Measurements from ENCODE around the gene TAAR8.
"Not testable (repeated sequence)": the region's sequence is repeated elsewhere in the genome, so short reads cannot be mapped to it uniquely, and the experiment has no call there.

Gene TAAR8

GRCh38 chr6:132548746-132549463 is 3.6 kb upstream of the TAAR8 start:
- no peak for DNase-seq

DNA sequence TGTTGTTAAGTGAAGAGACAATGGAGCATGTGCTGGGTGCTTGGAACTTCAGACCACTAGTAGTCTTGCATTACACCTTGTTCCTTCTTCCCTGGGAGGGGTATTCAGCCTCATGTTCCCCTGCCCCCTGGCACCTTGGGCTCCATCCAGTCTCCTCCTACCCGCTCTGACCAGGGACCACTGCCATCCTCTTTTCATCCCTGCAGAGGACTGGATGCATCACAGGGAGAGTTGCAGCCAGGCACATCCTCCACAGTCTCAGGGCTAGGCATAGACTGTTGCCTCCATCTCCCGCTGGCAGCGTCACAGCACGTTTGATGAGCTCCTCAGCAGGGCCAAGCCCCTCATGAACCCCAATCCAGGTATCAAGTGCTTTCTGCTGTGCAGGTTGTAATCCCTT is 1.3 kb upstream of the TAAR8 start:
- no peak for DNase-seq

DNA sequence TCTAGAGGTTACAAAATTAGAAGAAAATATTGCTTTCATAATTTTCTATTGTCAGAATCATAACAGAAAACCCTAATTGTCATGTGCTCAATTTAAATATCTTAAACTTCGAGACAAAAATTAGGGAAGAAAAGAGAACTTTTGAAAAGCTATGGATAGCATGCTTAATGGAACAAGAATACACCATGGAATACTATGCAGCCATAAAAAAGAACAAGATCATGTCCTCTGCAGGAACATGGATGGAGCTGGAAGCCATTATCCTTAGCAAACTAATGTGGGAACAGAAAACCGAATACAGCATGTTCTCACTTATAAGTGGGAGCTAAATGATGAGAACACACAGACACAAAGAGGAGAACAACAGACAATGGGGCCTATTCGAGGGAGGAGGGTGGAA is 7.6 kb downstream of the TAAR8 start:
- not testable (repeated sequence) for DNase-seq

DNA sequence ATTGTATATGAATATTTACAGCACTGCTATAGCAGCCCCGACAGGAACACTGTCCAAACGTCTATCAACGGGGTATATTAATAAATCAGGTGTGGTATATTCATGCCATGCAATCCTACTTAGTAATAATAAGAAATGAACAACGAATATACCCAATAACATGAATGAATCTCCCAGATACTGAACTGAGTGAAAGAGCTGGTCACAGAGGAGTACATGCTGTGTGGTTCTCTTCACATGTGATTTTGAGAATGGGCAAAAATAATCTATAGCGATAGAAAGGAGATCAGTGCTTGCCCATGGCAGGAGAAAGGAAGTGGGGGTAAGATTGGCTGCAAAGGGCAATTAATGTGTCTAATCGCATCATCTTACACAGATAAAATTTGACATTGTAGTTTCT is 13.9 kb downstream of the TAAR8 start:
- DNase-seq, result no peak

DNA sequence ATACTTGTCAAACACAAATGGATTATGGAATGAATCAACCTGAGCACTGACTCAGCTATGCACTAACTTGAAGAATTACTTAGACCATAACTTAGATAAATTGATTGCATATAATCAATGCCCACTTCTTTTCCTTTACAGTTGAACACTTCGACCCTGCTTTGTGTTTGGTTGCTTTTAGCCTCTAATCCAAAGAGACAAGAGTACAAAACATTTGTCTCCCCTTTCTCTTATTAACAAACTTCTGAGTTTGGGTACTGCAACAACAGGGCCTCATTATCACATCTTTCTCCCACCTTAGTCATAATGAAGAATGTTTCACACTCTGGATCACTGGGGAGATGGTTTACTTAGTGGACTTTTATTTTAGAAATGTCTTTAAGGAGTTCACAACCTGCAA is 15.1 kb downstream of the TAAR8 start:
- no peak for DNase-seq

GRCh38 chr6:132568611-132569010 is 16.1 kb downstream of the TAAR8 start:
- no peak for DNase-seq

DNA sequence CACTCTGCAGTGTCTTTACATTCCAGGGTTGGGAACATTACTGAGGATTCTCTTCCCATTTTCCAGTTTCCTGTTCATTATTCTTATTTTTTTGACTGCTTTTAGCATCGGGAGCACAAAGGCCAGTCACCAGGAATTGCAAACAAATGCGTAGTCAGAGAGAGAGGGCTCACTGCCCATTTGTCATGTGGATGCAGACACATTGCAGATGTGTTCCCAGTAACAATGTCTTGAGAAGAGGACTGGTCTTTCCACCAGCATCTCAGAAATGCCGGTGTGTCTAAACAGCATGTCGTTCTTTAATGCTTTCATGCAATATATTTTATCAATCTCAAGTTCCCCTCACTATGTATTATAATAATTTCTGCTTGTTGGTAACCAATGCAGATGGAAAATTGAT is 16.7 kb downstream of the TAAR8 start:
- no peak for DNase-seq

- no peak for DNase-seq
These were observed 17.8 kb downstream of the TAAR8 start, which contains the start of gene TAAR6 for GRCh38 chr6:132570221-132570777. Gene TAAR6, plus strand, starts transcription at chr6:132570322. Its CDS starts 0 bp downstream, at chr6:132570322.

GRCh38 chr6:132571774-132572173 is 19.3 kb downstream of the TAAR8 start:
- no peak for DNase-seq

DNA sequence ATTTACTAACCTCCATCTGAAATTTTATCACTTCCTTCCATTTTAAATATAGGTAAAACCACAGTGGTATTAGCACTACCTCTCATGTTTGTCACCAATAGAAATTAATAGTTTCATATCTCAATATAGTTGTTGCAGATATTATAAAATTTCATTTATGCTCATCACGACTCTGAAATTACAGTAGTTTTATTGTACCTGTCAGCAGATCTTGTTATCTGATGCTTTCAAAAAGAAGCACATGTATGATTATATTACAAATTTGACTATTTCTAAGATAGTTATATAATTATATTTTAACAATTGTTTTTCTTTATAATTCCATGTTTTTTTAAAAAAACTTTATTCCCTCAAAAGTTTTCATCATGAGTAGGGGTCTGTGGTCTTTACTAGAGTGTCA is 32.2 kb downstream of the TAAR8 start:
- DNase-seq, result no peak

- DNase-seq, result peak; percentile 65 to 71
These were observed 35.0 kb downstream of the TAAR8 start for GRCh38 chr6:132587424-132587823.

DNA sequence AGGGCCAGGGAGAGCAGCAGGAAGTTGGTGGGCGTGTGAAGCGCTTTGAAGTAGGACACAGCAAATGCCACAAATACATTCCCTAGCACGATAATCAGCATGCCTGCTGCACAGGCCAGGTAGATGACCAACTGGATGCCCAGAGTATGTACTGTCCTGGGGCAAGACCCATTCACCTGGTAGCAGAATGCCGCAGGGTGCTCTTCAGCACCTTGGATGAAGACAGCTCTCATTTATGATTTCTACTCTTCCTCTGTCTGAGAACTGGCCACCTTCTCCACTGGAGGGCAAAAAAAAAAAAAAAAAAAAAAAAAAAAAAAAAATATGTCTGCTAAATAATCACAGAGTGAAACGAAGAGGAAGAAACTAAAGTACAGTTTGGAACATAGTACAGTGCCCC is 37.0 kb downstream of the TAAR8 start, which contains the start of gene TAAR5:
Gene TAAR5 (minus strand): TSS at position 288 of the 400 bp plus-strand sequence. CDS start 55 bp downstream, at position 233.
- no peak for DNase-seq

DNA sequence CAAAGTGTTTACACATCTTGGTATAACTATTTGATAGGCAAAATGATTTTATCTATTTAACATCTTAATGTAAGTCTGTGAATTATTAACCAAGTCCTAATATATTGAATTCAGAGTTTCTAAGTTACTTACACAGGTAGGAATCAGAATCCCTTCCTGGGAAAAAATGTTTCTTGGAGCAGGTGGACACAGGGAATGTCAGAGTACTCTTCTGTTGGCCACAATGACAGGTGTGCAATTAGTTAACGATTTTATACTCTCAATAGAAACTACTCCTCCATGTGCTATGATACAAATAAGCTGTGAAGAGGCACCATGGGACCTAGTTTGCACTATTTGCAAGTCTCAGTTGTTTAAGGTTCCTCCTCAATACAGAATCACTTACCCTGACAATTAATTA is 37.9 kb downstream of the TAAR8 start:
- no peak for DNase-seq

- peak; percentile 61 to 66 for DNase-seq
These were observed 40.4 kb downstream of the TAAR8 start for GRCh38 chr6:132592855-132593254.

DNA sequence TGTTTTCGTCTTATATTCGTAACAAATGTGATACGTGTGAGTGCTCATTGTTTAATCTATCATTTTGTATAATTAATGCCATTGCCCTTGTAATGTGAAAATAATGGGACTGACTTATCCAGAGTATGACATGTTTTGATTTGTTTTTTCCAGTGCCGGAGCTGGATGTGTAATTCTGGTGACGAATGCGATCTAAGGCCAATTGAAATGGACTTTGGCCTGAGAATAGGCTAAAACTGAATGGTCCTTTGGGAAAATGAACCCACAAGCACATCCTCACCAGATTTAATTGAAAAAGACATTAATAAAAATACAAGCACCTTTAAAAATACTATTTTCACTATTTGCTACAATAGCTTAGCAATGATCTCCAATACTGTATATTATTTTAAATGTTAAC is 43.7 kb downstream of the TAAR8 start:
- no peak for DNase-seq

DNA sequence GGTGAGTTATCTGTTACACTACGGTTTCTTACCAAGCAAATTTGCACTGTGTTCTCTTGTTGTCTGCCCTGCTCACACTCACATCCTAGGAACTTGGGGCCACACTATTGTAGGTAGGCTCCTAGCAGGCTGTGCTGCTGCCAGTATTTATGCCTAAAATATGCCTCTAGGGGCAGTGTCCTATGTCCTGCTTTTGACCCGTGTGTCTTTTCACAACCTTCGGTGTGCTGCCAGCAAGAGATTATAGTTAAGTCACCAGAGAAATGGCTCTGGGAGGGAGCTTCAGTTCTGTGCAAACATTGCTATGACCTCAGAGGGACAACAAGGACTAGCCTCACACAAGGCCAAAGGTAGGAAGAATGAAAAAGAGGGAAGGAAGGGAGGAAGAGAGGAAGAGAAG is 46.0 kb downstream of the TAAR8 start:
- DNase-seq, result peak; percentile 19 to 31

DNA sequence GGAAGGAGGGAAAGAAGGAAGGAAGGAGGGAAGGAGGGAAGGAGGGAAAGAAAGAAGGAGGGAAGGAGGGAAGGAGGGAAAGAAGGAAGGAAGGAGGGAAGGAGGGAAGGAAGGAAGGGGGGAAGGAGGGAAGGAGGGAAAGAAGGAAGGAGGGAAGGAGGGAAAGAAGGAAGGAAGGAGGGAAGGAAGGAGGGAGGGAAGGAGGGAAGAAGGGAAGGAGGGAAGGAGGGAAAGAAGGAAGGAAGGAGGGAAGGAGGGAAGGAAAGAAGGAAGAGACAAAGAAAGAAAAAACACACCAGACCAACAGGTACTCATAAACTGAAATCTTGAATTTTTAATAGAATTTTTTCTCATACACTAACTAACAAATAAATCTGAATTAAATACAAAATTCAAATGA is 48.4 kb downstream of the TAAR8 start:
- not testable (repeated sequence) for DNase-seq

Data from Kasumi-1 (cell line).